AG10803 (cell line): Measurements from ENCODE around the gene CST4.
"Not testable (repeated sequence)": the region's sequence is repeated elsewhere in the genome, so short reads cannot be mapped to it uniquely, and the experiment has no call there.

Source experiments
- DNase-seq: peaks from one replicate; pipeline ENCODE4 v3.0.0; 2010; ENCODE audit warnings: low read depth
- H3K4me3 ChIP-seq: 2 replicates; pipeline ENCODE4 v1.5.1; 2011; ENCODE audit warnings: mild to moderate bottlenecking, low read length, control low read depth
- CTCF ChIP-seq: conservative IDR thresholded peaks from 2 replicates; pipeline ENCODE4 v1.5.1; 2011; ENCODE audit warnings: mild to moderate bottlenecking, low read length, control low read depth, inconsistent platforms

The CST4 gene

GRCh38 chr20:23669866-23670265, 19.0 kb downstream of the CST4 start:
- no peak for DNase-seq
- no peak overlapping the region for H3K4me3 ChIP-seq
- TF ChIP-seq CTCF = no peak

- TF ChIP-seq CTCF = no peak
- H3K4me3 ChIP-seq = no peak overlapping the region
- no peak for DNase-seq
These were observed 19.5 kb downstream of the CST4 start for GRCh38 chr20:23669327-23669726.

- TF ChIP-seq CTCF = peak; percentile 78
- H3K4me3 ChIP-seq = no peak overlapping the region
- DNase-seq = peak; percentile 39
These were observed 20.3 kb downstream of the CST4 start for GRCh38 chr20:23668477-23668951.

- no peak for DNase-seq
- no peak for TF ChIP-seq CTCF
- H3K4me3 ChIP-seq = no peak overlapping the region
These were observed 21.2 kb downstream of the CST4 start for GRCh38 chr20:23667666-23668065.

- no peak for TF ChIP-seq CTCF
- DNase-seq = no peak
- no peak overlapping the region for H3K4me3 ChIP-seq
These were observed 22.1 kb downstream of the CST4 start for GRCh38 chr20:23666698-23667097.

GRCh38 chr20:23666189-23666588, 22.6 kb downstream of the CST4 start:
- DNase-seq = no peak
- peak; percentile 36 for TF ChIP-seq CTCF
- no peak overlapping the region for H3K4me3 ChIP-seq

- DNase-seq = no peak
These were observed 23.9 kb downstream of the CST4 start for GRCh38 chr20:23664954-23665353.

GRCh38 chr20:23664046-23664445, 24.8 kb downstream of the CST4 start:
- not testable (repeated sequence) for DNase-seq, H3K4me3 ChIP-seq

More at GRCh38 chr20:23664954-23665353, 23.9 kb downstream of the CST4 start:
- no peak overlapping the region for H3K4me3 ChIP-seq
- TF ChIP-seq CTCF = no peak
